MM.1S (cell line): Measurements from ENCODE around the gene BRINP1.

Experiments
- DNase-seq: peaks from one replicate; pipeline ENCODE4 v3.0.0-alpha.2; 2015
- H2AFZ ChIP-seq: fragments of 300-600 bp; sonication (generic); 2 replicates; pipeline ENCODE4 v1.6.0; 2016; ENCODE audit warnings: antibody characterized with exemption, low read length
- H3F3A ChIP-seq: fragments of 300-600 bp; sonication (generic); 2 replicates; pipeline ENCODE4 v1.6.1; 2016; ENCODE audit warnings: mild to moderate bottlenecking, antibody characterized with exemption, low read length, moderate library complexity, mixed read lengths; ENCODE audit not compliant: insufficient read depth
- H3K27ac ChIP-seq: fragments of 300-600 bp; sonication (generic); 2 replicates; pipeline ENCODE4 v1.5.1; 2016; ENCODE audit warnings: mild to moderate bottlenecking, low read length
- H3K27me3 ChIP-seq: fragments of 300-600 bp; sonication (generic); replicated peaks from 2 replicates; pipeline ENCODE4 v1.6.0; 2016; ENCODE audit warnings: low read length; ENCODE audit not compliant: insufficient read depth
- H3K36me3 ChIP-seq: fragments of 300-600 bp; sonication (generic); replicated peaks from 2 replicates; pipeline ENCODE4 v1.6.1; 2016; ENCODE audit warnings: mild to moderate bottlenecking, low read length, mixed read lengths; ENCODE audit not compliant: insufficient read depth
- H3K4me1 ChIP-seq: fragments of 300-600 bp; sonication (generic); 2 replicates; pipeline ENCODE4 v1.6.1; 2016; ENCODE audit warnings: low read length, mixed read lengths
- H3K4me2 ChIP-seq: fragments of 300-600 bp; sonication (generic); 2 replicates; pipeline ENCODE4 v1.6.0; 2016; ENCODE audit warnings: low read depth, low read length
- H3K4me3 ChIP-seq: fragments of 300-600 bp; sonication (generic); 2 replicates; pipeline ENCODE4 v1.5.1; 2016; ENCODE audit warnings: low read length, mixed read lengths
- H3K79me2 ChIP-seq: fragments of 300-600 bp; sonication (generic); 2 replicates; pipeline ENCODE4 v1.6.1; 2016; ENCODE audit warnings: mixed run types, low read length, mixed read lengths
- H3K9ac ChIP-seq: fragments of 300-600 bp; sonication (generic); 2 replicates; pipeline ENCODE4 v1.6.1; 2016; ENCODE audit warnings: low read length, mixed read lengths
- H3K9me2 ChIP-seq: fragments of 300-600 bp; sonication (generic); replicated peaks from 2 replicates; pipeline ENCODE4 v1.6.1; 2016; ENCODE audit warnings: mild to moderate bottlenecking, low read length, mixed read lengths; ENCODE audit not compliant: insufficient read depth
- H3K9me3 ChIP-seq: fragments of 300-600 bp; sonication (generic); replicated peaks from 2 replicates; pipeline ENCODE4 v1.6.1; 2016; ENCODE audit warnings: mild to moderate bottlenecking, low read length, mixed read lengths; ENCODE audit not compliant: insufficient read depth
- H4K20me1 ChIP-seq: fragments of 300-600 bp; sonication (generic); 2 replicates; pipeline ENCODE4 v1.6.1; 2016; ENCODE audit warnings: mild to moderate bottlenecking, low read length, moderate library complexity, mixed read lengths; ENCODE audit not compliant: insufficient read depth
- CTCF ChIP-seq: fragments of 300-600 bp; sonication (generic); IDR thresholded peaks from 2 replicates; pipeline ENCODE4 v1.5.1; 2016; ENCODE audit warnings: antibody characterized with exemption, low read length, mixed read lengths
- EZH2 ChIP-seq: fragments of 300-600 bp; sonication (generic); optimal IDR thresholded peaks from 2 replicates; pipeline ENCODE3; 2017; ENCODE audit warnings: low read depth, mild to moderate bottlenecking, antibody characterized with exemption, low read length, mixed read lengths
- EZH2phosphoT487 ChIP-seq: fragments of 300-600 bp; sonication (generic); IDR thresholded peaks from 2 replicates; pipeline ENCODE4 v1.6.1; 2018; ENCODE audit warnings: antibody characterized with exemption, low read length

Gene BRINP1

GRCh38 chr9:119343059-119343990 lies 25.9 kb downstream of the BRINP1 start:
- no peaks in the 10 kb centered on the region for H3K79me2 ChIP-seq
- no peak overlapping the region for H3K4me3 ChIP-seq
- no peak overlapping the region for H2AFZ ChIP-seq
- H3K27ac ChIP-seq = no peak overlapping the region
- no peaks in the 10 kb centered on the region for H3F3A ChIP-seq
- H3K36me3 ChIP-seq = no peaks in the 10 kb centered on the region
- no peaks in the 10 kb centered on the region for H3K9me2 ChIP-seq
- no peak overlapping the region for H3K4me2 ChIP-seq
- TF ChIP-seq EZH2phosphoT487 (no peak), EZH2 (no peak), CTCF (no peak)
- H3K4me1 ChIP-seq = no peaks in the 10 kb centered on the region
- no peak overlapping the region for H3K9ac ChIP-seq
- no peaks in the 10 kb centered on the region for H3K9me3 ChIP-seq
- no peaks in the 10 kb centered on the region for H3K27me3 ChIP-seq
- no peak for DNase-seq
- H4K20me1 ChIP-seq = no peaks in the 10 kb centered on the region

GRCh38 chr9:119339056-119339455 lies 30.2 kb downstream of the BRINP1 start:
- H3K4me3 ChIP-seq = no peak overlapping the region
- no peak for DNase-seq
- H3K27ac ChIP-seq = no peak overlapping the region
- H3F3A ChIP-seq = no peaks in the 10 kb centered on the region
- H3K36me3 ChIP-seq = no peaks in the 10 kb centered on the region
- H3K79me2 ChIP-seq = no peaks in the 10 kb centered on the region
- H3K9ac ChIP-seq = no peak overlapping the region
- H2AFZ ChIP-seq = no peak overlapping the region
- H3K27me3 ChIP-seq = no peaks in the 10 kb centered on the region
- no peak overlapping the region for H3K4me2 ChIP-seq
- no peaks in the 10 kb centered on the region for H4K20me1 ChIP-seq
- no peaks in the 10 kb centered on the region for H3K9me3 ChIP-seq
- no peaks in the 10 kb centered on the region for H3K4me1 ChIP-seq
- no peaks in the 10 kb centered on the region for H3K9me2 ChIP-seq
- TF ChIP-seq EZH2 (no peak), CTCF (no peak), EZH2phosphoT487 (no peak)

- no peaks in the 10 kb centered on the region for H3K9me3 ChIP-seq
- DNase-seq = no peak
- H3K4me3 ChIP-seq = no peak overlapping the region
- H3K27me3 ChIP-seq = no peaks in the 10 kb centered on the region
- TF ChIP-seq EZH2 = no peak
- no peak for TF ChIP-seq EZH2phosphoT487
- TF ChIP-seq CTCF = no peak
- H2AFZ ChIP-seq = no peak overlapping the region
- H3K4me2 ChIP-seq = no peak overlapping the region
- no peak overlapping the region for H3K9ac ChIP-seq
- no peaks in the 10 kb centered on the region for H3F3A ChIP-seq
- H3K4me1 ChIP-seq = no peaks in the 10 kb centered on the region
- H3K79me2 ChIP-seq = no peaks in the 10 kb centered on the region
- H3K36me3 ChIP-seq = no peaks in the 10 kb centered on the region
- H3K27ac ChIP-seq = no peak overlapping the region
- no peaks in the 10 kb centered on the region for H4K20me1 ChIP-seq
- no peaks in the 10 kb centered on the region for H3K9me2 ChIP-seq
Observed at GRCh38 chr9:119337573-119337972, 31.7 kb downstream of the BRINP1 start.
